Stimulated activated effector memory CD8-positive, alpha-beta T cell treated with anti-CD3 and anti-CD28 coated beads, Interleukin-12 subunit alpha, Interleukin-12 subunit beta, amount 100 ng/mL, for 72 hours (primary cell): Measurements from ENCODE around the gene LRRC8E.
A peak's percentile ranks its signal among the peaks of the same experiment; 100 is the strongest.
"Not testable (repeated sequence)": the region's sequence is repeated elsewhere in the genome, so short reads cannot be mapped to it uniquely, and the experiment has no call there.

Experiments used
- ATAC-seq: fragments of 150-1000 bp; cut with Tn5 transposase; 2 replicates; pipeline ENCODE4 v1.10.0; 2021
- DNase-seq, 2 donors: peaks; one replicate each; pipeline ENCODE4 v3.0.0; 2021 to 2022; ENCODE audit warnings: low spot score in 2 of 2
- H3K27ac Mint-ChIP-seq: one replicate; pipeline ENCODE4 v1.8.0; 2022; ENCODE audit warnings: mild to moderate bottlenecking, mixed read lengths
- H3K36me3 Mint-ChIP-seq: one replicate; pipeline ENCODE4 v1.8.0; 2022; ENCODE audit warnings: mild to moderate bottlenecking, mixed read lengths
- H3K4me1 Mint-ChIP-seq: one replicate; pipeline ENCODE4 v1.8.0; 2022; ENCODE audit warnings: mixed read lengths
- H3K4me3 Mint-ChIP-seq: one replicate; pipeline ENCODE4 v1.8.0; 2022; ENCODE audit warnings: mild to moderate bottlenecking, mixed read lengths
- H3K9me3 Mint-ChIP-seq: one replicate; pipeline ENCODE4 v1.8.0; 2022; ENCODE audit warnings: mixed read lengths

LRRC8E gene

DNA sequence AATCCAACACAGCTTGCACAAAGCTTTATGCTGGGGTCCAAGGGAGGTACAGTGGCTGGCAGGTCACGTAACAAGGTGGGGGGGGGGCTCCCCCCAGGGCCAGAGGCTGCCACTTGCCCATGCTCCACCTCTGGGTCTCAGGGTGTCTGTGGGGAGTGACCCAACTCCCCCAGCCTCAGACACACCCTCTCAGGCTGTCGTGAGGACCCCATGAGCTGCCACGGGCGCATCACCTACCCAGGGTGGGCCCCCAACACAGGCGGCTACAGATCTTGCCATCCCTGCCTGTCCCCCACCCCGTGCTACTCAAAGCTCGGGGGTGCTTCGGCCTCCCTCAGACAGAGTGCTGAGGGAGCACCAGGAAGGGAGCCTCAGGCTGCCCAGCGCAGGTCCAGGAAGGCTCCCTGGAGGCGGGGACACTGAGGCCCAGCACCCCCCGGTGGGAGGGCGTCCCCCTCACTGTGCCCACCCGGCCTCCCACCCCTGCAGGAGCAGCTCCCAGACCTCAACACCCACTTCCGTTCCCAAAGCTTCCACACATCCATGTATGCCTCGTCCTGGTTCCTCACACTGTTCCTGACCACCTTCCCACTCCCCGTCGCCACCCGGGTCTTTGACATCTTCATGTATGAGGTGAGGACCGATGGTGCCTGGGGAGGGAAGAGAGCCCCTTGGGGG is 37.2 kb upstream of the LRRC8E start:
- no peak overlapping the region for H3K27ac Mint-ChIP-seq
- DNase-seq (no peak), ATAC-seq (no peak)
- no peaks in the 10 kb centered on the region for H3K9me3 Mint-ChIP-seq
- H3K4me3 Mint-ChIP-seq: no peak overlapping the region
- no peaks in the 10 kb centered on the region for H3K36me3 Mint-ChIP-seq
- peaks cover 10% of the 10 kb centered on the region for H3K4me1 Mint-ChIP-seq

DNA sequence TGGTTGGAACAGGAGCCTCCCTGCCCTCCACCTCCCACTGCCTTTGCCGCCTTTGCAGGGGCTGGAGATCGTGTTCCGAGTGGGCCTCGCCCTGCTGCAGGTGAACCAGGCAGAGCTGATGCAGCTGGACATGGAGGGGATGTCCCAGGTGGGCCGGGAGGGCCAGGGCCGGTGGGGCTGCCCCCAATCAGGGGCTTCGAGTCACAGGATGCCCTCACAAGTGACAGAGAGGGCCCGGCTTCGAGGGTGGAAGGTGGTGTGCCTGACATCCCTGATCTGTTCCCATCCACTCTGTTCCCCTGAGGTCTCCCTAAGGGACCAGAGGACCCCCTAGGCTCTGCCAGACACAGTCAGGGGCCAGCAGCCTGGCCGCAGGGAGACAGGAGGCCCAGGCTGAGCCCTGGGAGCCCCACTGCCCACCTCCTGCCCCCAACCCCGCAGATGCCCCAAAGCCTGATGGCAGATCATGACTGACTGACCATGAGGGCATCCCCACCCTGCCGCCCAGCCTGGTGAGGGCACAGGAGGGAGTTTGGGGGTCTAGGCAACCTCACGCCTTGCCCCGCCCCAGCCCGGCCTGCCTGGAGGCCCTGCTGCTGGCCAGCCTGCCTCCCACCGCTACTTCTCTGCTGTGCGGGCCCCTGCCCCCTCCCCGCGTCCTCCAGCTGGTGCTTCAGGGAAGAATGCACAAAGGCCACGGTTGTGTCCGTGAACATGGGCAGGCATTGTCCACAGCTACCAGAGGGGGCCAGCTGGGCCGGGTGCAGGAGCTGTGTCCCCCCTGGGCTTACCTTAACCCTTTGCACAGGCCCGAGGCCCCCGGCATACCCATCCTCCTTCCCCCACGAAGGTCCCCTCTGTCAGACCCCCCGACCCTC is 36.4 kb upstream of the LRRC8E start:
- Mint-ChIP-seq H3K27ac (no peak overlapping the region), H3K4me3 (no peak overlapping the region)

DNA sequence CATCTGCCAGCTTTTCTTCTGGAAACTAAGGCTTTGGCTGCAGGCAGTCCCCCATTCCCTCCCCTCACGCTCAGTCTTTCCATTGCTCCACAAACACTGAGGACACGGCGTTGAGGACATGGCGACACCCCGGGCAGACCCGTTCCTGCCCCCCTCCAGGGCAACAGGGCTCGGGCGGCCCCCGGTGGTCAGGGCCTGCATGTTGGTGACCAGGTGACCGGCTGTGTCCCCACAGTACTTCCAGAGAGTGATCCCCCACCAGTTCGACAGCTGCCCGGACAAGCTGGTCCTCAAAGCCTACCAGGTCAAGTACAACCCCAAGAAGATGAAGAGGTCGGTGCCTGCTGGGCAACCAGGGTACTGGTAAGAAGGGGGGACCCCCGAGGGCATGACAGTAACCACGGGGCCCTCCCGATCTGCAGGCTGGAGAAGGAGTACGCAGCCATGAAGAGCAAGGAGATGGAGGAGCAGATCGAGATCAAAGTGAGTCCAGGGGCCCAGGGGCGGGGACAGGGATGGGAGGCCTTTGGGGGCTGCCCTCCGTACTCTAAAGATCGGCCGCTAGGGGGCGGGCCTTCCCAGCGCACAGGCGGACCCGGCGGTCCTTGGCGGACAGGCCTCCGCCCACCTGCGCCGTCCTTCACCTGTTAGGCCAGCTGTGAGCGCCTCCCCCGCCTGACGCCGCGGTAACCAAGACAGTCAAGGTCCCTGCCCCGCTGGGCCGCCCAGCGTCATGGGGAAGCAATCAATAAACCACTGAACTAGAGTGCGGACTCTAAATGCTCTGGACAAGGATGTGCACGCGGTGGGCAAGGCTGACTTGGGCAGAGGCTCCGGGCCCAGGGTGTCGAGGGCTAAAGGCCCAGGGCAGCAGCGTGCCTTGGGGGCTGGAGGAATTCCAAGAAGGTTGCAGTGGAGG is 35.2 kb upstream of the LRRC8E start:
- Mint-ChIP-seq H3K27ac (no peak overlapping the region), H3K4me3 (no peak overlapping the region), H3K9me3 (no peaks in the 10 kb centered on the region), H3K4me1 (peaks cover 10% of the 10 kb centered on the region), H3K36me3 (no peaks in the 10 kb centered on the region)
- DNase-seq (peak; percentile 70 to 85), ATAC-seq (peak; percentile 84)

More for the DNA sequence above, 36.4 kb upstream of the LRRC8E start:
- ATAC-seq: no peak
- Mint-ChIP-seq H3K4me1 (peaks cover 10% of the 10 kb centered on the region), H3K9me3 (no peaks in the 10 kb centered on the region), H3K36me3 (no peaks in the 10 kb centered on the region)
- no peak for DNase-seq

DNA sequence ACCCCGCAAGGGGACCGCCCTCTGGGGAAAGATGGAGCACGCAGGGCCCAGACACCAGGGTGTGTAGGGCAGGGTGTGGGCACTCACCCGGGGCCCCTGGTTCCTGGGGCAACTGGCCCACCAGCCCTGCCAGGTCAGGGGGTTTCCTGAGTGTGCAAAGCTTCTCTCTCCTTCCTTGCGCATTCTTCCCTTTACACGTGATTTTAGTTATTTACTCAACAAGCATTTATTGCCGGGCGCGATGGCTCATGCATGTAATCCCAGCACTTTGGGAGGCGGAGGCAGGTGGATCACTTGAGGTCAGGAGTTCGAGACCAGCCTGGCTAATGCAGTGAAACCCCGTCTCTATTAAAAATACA is 34.6 kb upstream of the LRRC8E start:
- Mint-ChIP-seq H3K4me3 (no peak overlapping the region), H3K9me3 (no peaks in the 10 kb centered on the region), H3K4me1 (peaks cover 10% of the 10 kb centered on the region), H3K27ac (no peak overlapping the region), H3K36me3 (no peaks in the 10 kb centered on the region)
- ATAC-seq (peak; percentile 1), DNase-seq (no peak)

DNA sequence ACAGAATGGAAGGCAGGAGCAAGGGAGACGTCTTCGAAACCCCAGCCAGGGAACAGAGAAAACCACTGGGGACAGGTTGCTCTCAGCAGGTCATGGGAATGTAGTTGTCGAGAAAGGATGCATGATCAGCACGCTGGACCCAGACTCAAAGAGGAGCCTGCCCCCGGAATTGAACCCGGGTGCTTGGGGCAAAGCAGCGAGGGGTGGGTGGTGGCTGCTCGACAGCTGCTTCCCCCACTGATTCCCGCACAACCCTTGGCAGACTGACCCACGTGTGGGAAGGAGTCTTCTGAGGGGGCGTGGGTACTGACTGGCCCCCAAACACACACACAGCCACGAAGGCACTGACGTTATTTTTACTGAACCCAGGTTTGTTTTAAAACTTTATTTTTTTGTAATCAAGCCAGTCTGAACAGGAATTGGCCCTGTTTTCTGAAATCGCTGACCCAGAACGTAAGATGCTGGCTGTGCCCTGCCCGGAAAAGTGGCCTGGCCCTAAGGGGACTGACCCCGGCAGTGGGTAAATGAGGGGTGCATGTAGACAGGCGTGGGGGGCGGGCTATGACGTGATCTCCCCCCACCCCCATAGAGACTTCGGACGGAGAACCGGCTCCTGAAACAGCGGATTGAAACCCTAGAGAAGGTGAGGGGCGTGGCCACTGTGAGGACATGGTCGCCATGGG is 32.7 kb upstream of the LRRC8E start:
- no peak for ATAC-seq
- Mint-ChIP-seq H3K4me3 (no peak overlapping the region), H3K9me3 (no peaks in the 10 kb centered on the region), H3K4me1 (peaks cover 10% of the 10 kb centered on the region), H3K27ac (no peak overlapping the region), H3K36me3 (no peaks in the 10 kb centered on the region)
- DNase-seq: no peak

DNA sequence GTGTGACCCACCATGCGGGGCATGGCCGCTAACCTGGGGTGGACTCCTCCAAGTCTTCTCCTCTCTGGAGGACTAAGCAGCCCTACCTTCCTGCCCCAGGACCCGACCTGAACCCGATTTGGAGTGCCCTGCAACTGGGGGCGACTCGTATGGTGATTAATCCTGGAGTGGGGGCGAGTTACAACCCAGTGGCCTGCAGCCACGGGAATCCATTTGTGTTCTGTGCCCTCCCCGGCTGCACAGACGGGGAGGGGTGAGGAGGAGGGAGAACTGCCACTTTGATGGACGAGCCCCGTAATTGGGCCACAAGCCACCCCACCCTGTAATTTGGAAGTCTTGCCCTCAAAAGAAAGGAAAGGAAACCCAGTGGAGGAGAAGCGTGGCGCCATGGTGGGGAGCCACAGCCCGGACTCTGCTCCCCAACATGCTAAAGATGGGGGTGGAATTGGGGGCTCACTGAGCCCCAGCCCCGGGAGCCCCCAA is 32.2 kb upstream of the LRRC8E start:
- Mint-ChIP-seq H3K36me3 (no peaks in the 10 kb centered on the region), H3K4me1 (peaks cover 10% of the 10 kb centered on the region), H3K4me3 (no peak overlapping the region), H3K9me3 (no peaks in the 10 kb centered on the region), H3K27ac (no peak overlapping the region)
- ATAC-seq (no peak), DNase-seq (no peak)

DNA sequence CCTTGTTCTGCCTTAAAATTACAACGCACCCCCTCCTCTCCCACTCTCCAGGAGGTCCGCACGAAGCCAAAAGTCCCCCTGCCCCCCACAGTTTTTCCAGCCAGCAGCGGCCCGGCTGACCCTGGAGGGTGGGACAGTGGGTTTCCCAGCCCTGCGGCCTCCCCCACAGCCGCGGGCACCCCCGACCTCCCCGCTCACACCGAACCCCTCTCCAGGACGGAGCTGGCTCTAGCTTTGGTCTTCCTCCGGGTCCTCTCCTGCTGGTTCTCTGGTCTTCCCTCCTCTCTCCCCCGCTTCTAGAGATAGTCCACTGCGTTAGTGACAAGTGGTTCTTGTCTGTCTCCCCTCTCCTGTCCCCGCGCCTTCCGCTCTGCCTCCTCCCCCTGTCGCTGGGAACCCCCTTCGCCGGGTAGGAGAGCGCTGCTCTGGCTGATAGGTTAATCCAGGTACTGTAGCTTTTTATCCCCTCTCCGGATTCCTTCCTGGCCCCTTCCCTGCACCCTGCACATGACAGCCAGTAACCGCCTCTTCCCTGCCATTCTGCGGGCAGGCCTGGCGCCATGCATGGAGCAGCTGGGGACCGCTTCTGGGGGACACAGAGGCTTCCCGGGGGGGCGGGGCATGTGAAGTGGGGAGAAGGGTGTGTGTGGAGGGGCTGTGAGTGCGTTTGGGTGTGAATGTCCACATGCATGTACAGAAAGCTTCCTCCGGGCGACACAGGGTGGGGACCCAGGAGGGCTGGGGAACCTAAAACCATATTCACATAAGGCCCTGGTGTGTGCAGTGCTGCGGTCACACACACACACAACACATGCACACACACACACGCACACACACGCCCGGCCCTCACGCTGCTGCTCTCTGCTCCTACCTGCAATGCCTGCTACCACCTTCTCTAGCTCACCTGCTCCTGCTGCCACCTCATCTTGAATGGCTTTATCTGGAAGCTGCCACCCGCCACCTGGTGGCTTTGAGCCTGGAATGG is 31.3 kb upstream of the LRRC8E start:
- Mint-ChIP-seq H3K9me3 (no peaks in the 10 kb centered on the region), H3K4me3 (no peak overlapping the region), H3K36me3 (no peaks in the 10 kb centered on the region), H3K27ac (peak overlapping the region; percentile 58), H3K4me1 (peaks cover 10% of the 10 kb centered on the region)
- ATAC-seq: no peak
- DNase-seq: no peak

DNA sequence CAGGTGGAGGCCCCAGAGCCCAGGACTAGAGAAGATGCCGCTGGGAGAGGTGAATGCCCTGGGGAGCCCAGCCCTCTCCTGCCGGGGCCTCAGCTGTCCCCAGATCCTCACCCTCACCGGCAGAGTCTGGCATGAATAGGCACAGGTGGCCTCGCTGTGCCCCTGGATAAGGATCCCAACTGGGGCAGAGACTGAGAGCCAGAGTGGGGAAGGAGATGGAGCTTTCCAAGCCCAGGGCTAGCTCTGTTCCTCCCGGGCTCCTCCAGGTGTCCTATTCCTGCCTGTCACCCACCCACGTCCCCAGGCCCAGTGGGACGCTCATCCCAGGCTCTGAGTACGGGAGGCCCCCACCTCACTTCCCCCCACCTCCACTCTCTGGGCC is 30.6 kb upstream of the LRRC8E start:
- ATAC-seq (no peak), DNase-seq (no peak)
- Mint-ChIP-seq H3K9me3 (no peaks in the 10 kb centered on the region), H3K4me1 (peaks cover 9% of the 10 kb centered on the region), H3K36me3 (no peaks in the 10 kb centered on the region), H3K4me3 (no peak overlapping the region), H3K27ac (peak overlapping the region; percentile 58)

DNA sequence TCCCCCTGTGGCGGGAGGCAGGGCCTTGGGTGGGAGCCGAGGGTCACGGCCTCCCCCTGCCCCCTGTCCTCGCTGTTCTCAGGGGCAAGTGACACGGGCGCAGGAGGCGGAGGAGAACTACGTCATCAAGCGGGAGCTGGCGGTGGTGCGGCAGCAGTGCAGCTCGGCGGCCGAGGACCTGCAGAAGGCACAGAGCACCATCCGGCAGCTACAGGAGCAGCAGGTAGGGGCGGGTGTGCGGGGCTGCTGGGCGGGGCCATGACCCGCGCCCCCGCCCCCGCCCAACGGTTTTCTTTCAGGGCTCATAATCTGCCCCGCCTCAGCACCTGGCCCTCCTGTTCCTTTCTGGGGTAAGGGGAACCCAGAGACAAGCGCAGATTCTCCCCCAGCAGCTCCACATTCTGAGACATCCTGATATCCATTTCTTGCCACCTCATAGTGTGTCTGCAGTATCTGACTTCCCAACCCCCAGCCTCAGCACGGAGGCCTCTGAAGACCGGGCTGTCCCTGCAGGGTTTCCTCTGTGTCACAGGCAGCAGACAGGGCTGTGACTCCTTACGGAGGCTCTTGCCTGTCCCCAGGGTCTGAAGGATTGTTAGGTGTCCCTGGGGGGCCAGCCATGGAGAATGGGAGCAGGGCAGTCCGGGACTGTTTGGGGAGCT is 30.1 kb upstream of the LRRC8E start:
- ATAC-seq (no peak), DNase-seq (no peak)
- H3K4me1 Mint-ChIP-seq: peaks cover 4% of the 10 kb centered on the region
- H3K9me3 Mint-ChIP-seq: no peaks in the 10 kb centered on the region
- no peak overlapping the region for H3K4me3 Mint-ChIP-seq
- H3K36me3 Mint-ChIP-seq: no peaks in the 10 kb centered on the region
- H3K27ac Mint-ChIP-seq: no peak overlapping the region

DNA sequence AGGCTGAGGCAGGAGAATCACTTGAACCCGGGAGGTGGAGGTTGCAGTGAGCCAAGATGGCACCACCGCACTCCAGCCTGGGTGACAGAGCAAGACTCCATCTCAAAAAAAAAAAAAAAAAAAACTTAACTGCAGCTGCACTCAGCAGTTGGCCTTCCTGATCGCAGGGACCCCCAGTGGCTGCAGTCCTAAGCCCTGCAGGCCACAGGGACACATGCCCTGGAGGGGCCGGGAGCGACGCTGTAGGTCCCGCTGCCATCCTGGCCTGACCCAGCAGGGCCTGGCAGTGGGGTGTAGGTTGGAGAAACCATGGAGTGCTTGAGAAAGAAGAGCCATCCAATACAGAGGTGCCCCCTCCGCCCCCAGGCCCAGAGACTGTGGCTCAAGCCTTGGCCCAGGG is 29.2 kb upstream of the LRRC8E start:
- not testable (repeated sequence) for H3K9me3 Mint-ChIP-seq, H3K4me1 Mint-ChIP-seq, H3K36me3 Mint-ChIP-seq, H3K27ac Mint-ChIP-seq, DNase-seq, ATAC-seq, H3K4me3 Mint-ChIP-seq

DNA sequence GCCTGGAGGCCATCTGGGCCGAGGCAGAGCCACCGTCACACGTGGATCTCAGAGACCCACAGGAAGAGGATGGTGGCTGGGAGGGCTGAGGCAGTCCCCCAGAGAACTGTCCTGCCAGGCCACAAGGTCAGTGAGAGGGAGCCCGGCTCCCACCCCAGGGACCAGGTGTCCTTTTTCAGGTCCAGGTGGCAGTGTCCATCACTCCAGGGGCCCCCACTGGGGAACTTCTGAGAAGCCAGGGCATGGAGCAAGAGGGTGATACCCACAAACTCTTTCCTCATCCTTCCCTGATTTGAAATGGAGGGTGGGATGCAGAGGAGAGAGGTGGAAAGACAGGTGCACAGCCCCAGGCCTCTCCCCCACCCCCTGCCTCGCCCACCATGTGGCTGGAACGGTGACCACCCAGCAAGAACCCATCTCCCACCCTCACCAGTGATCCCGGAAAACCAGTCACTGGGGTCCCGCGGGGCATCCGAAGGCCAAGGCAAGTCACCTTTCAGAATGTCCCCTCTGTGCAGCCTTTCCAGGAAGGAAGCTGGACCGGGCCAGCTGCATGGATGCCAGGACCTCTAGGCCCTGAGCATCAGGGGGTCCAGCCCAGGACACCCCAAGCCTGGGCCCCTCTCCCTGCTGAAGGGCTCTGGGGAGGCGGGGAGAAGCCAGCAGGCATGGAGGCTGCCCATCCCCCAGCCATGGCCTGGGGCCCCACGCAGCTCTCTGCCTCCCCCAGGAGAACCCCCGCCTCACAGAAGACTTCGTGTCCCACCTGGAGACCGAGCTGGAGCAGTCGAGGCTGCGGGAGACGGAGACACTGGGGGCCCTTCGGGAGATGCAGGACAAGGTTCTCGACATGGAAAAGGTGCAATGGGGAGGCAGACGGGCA is 28.2 kb upstream of the LRRC8E start:
- Mint-ChIP-seq H3K27ac (no peak overlapping the region), H3K36me3 (no peaks in the 10 kb centered on the region), H3K9me3 (no peaks in the 10 kb centered on the region), H3K4me3 (no peak overlapping the region), H3K4me1 (peaks cover 5% of the 10 kb centered on the region)
- ATAC-seq: no peak
- no peak for DNase-seq

DNA sequence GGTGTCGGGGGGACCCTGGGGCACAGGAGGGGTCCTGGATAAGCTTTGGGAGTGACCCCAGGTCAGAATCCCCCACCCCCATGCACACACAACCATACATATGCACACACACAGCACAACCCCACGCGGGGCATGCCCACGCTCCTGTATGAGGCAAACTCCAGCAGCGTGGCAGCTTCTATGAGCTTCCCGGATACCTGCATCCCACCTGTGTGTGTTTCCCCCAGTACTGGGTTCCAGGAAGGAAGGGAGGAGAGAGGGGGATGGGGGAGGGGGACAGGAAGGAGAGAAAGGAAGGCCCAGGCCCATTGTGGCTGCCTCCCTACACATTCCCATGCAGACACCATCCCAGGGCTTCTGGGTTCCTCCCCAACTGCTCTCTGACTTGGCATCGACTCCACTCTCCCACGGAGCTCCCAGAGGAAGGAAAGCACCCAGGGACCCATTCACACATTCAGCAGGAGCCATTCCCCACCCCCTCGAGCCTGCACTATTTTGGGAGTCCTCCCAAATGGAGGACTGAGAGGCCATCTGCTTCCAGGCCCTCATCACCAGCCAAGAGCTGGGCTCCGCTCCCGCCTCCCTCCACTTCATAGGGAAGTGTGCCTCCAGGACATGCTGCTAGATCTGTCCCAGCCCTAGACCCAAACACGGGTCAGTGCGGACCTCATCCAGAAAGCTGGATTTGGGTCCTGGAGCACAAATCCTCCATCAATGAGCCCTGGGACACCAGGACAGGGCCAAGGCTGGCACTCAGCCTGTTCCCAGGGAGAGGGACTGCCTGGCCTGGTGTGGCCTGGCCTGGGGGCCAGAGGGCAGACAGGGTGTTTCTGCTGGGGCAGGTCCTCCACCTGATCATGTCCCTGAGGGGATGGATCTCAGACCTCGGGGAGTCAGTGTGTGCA is 27.3 kb upstream of the LRRC8E start:
- H3K9me3 Mint-ChIP-seq: no peaks in the 10 kb centered on the region
- DNase-seq (no peak), ATAC-seq (no peak)
- H3K4me1 Mint-ChIP-seq: peaks cover 11% of the 10 kb centered on the region
- H3K36me3 Mint-ChIP-seq: no peaks in the 10 kb centered on the region
- H3K4me3 Mint-ChIP-seq: peak overlapping the region; percentile 46
- H3K27ac Mint-ChIP-seq: no peak overlapping the region
